K562 (cell line): ENCODE data around the gene ZNF577. TPM values are rescaled to one million over a fixed set of nuclear protein-coding genes. Genes with fewer than 3 reads are reported as not detected.

ENCODE experiments used
- ATAC-seq: fragments of 200-7000 bp; cut with Tn5 transposase; 3 replicates; pipeline ENCODE4 v1.9.1; 2020; ENCODE audit warnings: moderate library complexity
- BruUV-seq: library from RNA; stranded (reverse); fragments of 400-500 nt; replicated peaks from 2 replicates; lab custom pipeline; 2021; lab: Mats Ljungman, UMichigan
- CTCF ChIA-PET: fragments of 300-600 bp; formaldehyde crosslinking; extraction: SDS; loops from one replicate; lab custom pipeline; 2021; ENCODE audit warnings: low intra/inter-chr PET ratio; lab: Yijun Ruan, JAX
- POLR2A ChIA-PET: fragments of 300-600, 350-650 bp; sonication (Branson Sonifier 250); formaldehyde crosslinking; extraction: SDS; loops from one replicate; lab custom pipeline; 2021; ENCODE audit warnings: antibody characterized with exemption, inconsistent platforms; lab: Yijun Ruan, JAX
- DNase-seq, 4 experiments: peaks; one replicate each; pipeline versions ENCODE4 v3.0.0 to v3.0.0-alpha.2; 2011 to 2018; ENCODE audit warnings: low spot score in 3 of 4, mixed read lengths in 3 of 4; ENCODE audit errors: extremely low read depth in 1 of 4
- FAIRE-seq: peaks from 2 replicates; lab custom pipeline; 2011; peaks lifted over from hg19 to GRCh38; lab: Jason Lieb, UNC
- H2AFZ ChIP-seq: 2 replicates; pipeline ENCODE4 v1.6.0; 2011; ENCODE audit warnings: low read depth, low read length, control low read depth, inconsistent platforms
- H3K27ac ChIP-seq: fragments of 200-600 bp; 3 replicates; pipeline ENCODE4 v1.8.0; 2011; ENCODE audit warnings: low read depth, mild to moderate bottlenecking, control low read depth, inconsistent platforms, low read length, moderate library complexity, mixed read lengths; ENCODE audit errors: extremely low read depth
- H3K27me3 ChIP-seq, 2 experiments: fragments of 300-600 bp in 1 of 2; 2 replicates in 1 of 2; 3 replicates in 1 of 2; pipeline versions ENCODE4 v1.6.0 to v1.8.0; 2011; ENCODE audit warnings: inconsistent platforms in 2 of 2, low read length in 2 of 2, mild to moderate bottlenecking in 1 of 2, mixed read lengths in 1 of 2, moderate library complexity in 1 of 2; ENCODE audit not compliant: control insufficient read depth in 2 of 2, insufficient read depth in 2 of 2
- H3K36me3 ChIP-seq: fragments of 300-600 bp; 3 replicates; pipeline ENCODE4 v1.8.0; 2011; ENCODE audit warnings: mild to moderate bottlenecking, low read length, inconsistent platforms; ENCODE audit not compliant: control insufficient read depth, insufficient read depth
- H3K4me1 ChIP-seq, 2 experiments: fragments of 200-600 bp in 1 of 2; replicated peaks in 1 of 2; 2 replicates in 1 of 2; 3 replicates in 1 of 2; pipeline versions ENCODE4 v1.5.1 to v1.8.0; 2011; ENCODE audit warnings: inconsistent platforms in 2 of 2, low read length in 2 of 2, mild to moderate bottlenecking in 1 of 2, mixed read lengths in 1 of 2, moderate library complexity in 1 of 2; ENCODE audit not compliant: control insufficient read depth in 2 of 2, insufficient read depth in 2 of 2
- H3K4me2 ChIP-seq: 2 replicates; pipeline ENCODE4 v1.6.1; 2011; ENCODE audit warnings: low read length, control low read depth, inconsistent platforms, mixed read lengths; ENCODE audit not compliant: insufficient read depth
- H3K4me3 ChIP-seq: fragments of 200-600 bp; sonication (generic), shearing (Covaris generic); 2 replicates; pipeline ENCODE4 v1.5.1; 2016; ENCODE audit warnings: control low read depth, inconsistent platforms
- H3K79me2 ChIP-seq: fragments of 200-600 bp; 3 replicates; pipeline ENCODE4 v1.8.0; 2011; ENCODE audit warnings: low read length, inconsistent platforms; ENCODE audit not compliant: control insufficient read depth, insufficient read depth
- H3K9ac ChIP-seq, 2 experiments: 2 replicates each; pipeline versions ENCODE4 v1.6.0 to v1.6.1; 2011; ENCODE audit warnings: low read depth in 2 of 2, low read length in 2 of 2, control low read depth in 1 of 2, inconsistent platforms in 1 of 2, mild to moderate bottlenecking in 1 of 2, mixed read lengths in 1 of 2; ENCODE audit not compliant: insufficient read depth in 1 of 2
- H3K9me1 ChIP-seq: one replicate; pipeline ENCODE4 v1.6.0; 2011; ENCODE audit warnings: inconsistent platforms, mild to moderate bottlenecking, low read length, moderate library complexity; ENCODE audit not compliant: control insufficient read depth, insufficient read depth
- H3K9me3 ChIP-seq: replicated peaks from 2 replicates; pipeline ENCODE4 v1.5.1; 2011; ENCODE audit warnings: low read depth, low read length, inconsistent platforms; ENCODE audit not compliant: control insufficient read depth, insufficient read depth
- H4K20me1 ChIP-seq: replicated peaks from 2 replicates; pipeline ENCODE4 v1.6.1; 2011; ENCODE audit warnings: low read length, inconsistent platforms, mixed read lengths; ENCODE audit not compliant: control insufficient read depth, insufficient read depth
- CCNT2 ChIP-seq: IDR thresholded peaks from 2 replicates; pipeline ENCODE4 v1.6.1; 2011; ENCODE audit warnings: borderline replicate concordance, low read depth, mild to moderate bottlenecking, moderate library complexity, mixed read lengths, low read length; ENCODE audit not compliant: insufficient read length; ENCODE audit errors: extremely low read depth
- CEBPG ChIP-seq, 3 experiments: fragments of 200-800 bp in 1 of 3; sonication (Bioruptor generic) in 1 of 3; sonication (generic) in 1 of 3; formaldehyde crosslinking in 1 of 3; IDR thresholded peaks in 2 of 3; conservative IDR thresholded peaks in 1 of 3; 2 replicates each; pipeline versions ENCODE4 v1.6.1 to v1.8.0; 2016 to 2022; ENCODE audit warnings: missing compliant biosample characterization in 2 of 3, missing genetic modification characterization in 2 of 3, mild to moderate bottlenecking in 1 of 3, missing genetic modification reagents in 1 of 3
- ELF2 ChIP-seq: fragments of 250-450 bp; sonication (Bioruptor Pico); IDR thresholded peaks from 2 replicates; pipeline ENCODE4 v1.5.0; 2021; ENCODE audit warnings: mild to moderate bottlenecking
- FOXJ3 ChIP-seq: sonication (generic); formaldehyde crosslinking; IDR thresholded peaks from 2 replicates; pipeline ENCODE4 v1.4.0; 2020; ENCODE audit warnings: mild to moderate bottlenecking, missing genetic modification reagents
- HMBOX1 ChIP-seq: sonication (generic); IDR thresholded peaks from 2 replicates; pipeline ENCODE4 v1.6.1; 2016
- MAZ ChIP-seq, 2 experiments: fragments of 450-650 bp in 1 of 2; sonication (generic) in 1 of 2; formaldehyde crosslinking; IDR thresholded peaks in 1 of 2; conservative IDR thresholded peaks in 1 of 2; 2 replicates each; pipeline versions ENCODE4 v1.4.0 to v1.5.0; 2020; ENCODE audit warnings: mild to moderate bottlenecking in 1 of 2, missing genetic modification reagents in 1 of 2
- MITF ChIP-seq: IDR thresholded peaks from 2 replicates; pipeline ENCODE4 v1.6.1; 2014; ENCODE audit warnings: antibody characterized with exemption
- MYBL2 ChIP-seq, 2 experiments: fragments of 450-650 bp in 1 of 2; sonication (generic) in 1 of 2; formaldehyde crosslinking in 1 of 2; IDR thresholded peaks; 2 replicates each; pipeline versions ENCODE4 v1.6.1 to v1.8.1; 2017 to 2022; ENCODE audit warnings: borderline replicate concordance in 1 of 2, inconsistent platforms in 1 of 2, low read depth in 1 of 2, mild to moderate bottlenecking in 1 of 2, missing genetic modification reagents in 1 of 2, moderate library complexity in 1 of 2
- NEUROD1 ChIP-seq: fragments of 150-350 bp; IDR thresholded peaks from 2 replicates; pipeline ENCODE4 v1.6.1; 2014; ENCODE audit warnings: borderline replicate concordance, low read length, low read depth; ENCODE audit not compliant: partially characterized antibody
- NFYB ChIP-seq: IDR thresholded peaks from 2 replicates; pipeline ENCODE4 v1.6.1; 2011; ENCODE audit warnings: mild to moderate bottlenecking, moderate library complexity; ENCODE audit not compliant: insufficient read length; ENCODE audit errors: extremely low read depth
- PREB ChIP-seq: sonication (generic); formaldehyde crosslinking; IDR thresholded peaks from 2 replicates; pipeline ENCODE4 v1.8.1; 2023; ENCODE audit warnings: mild to moderate bottlenecking, missing genetic modification reagents
- RBM17 ChIP-seq: fragments of 200-400 bp; formaldehyde crosslinking; IDR thresholded peaks from 2 replicates; pipeline ENCODE4 v1.6.1; 2017; ENCODE audit warnings: low read depth, mild to moderate bottlenecking, low read length, borderline replicate concordance
- SMARCA5 ChIP-seq: fragments of 450-650 bp; IDR thresholded peaks from 2 replicates; pipeline ENCODE4 v1.6.1; 2016
- STAT5B ChIP-seq: fragments of 250-450 bp; sonication (Bioruptor Pico); IDR thresholded peaks from 2 replicates; pipeline ENCODE4 v1.8.0; 2021; ENCODE audit warnings: mild to moderate bottlenecking, inconsistent platforms
- TCF7 ChIP-seq: sonication (generic); IDR thresholded peaks from 2 replicates; pipeline ENCODE4 v1.6.1; 2016; ENCODE audit warnings: antibody characterized with exemption, borderline replicate concordance
- YBX1 ChIP-seq: fragments of 450-650 bp; IDR thresholded peaks from 2 replicates; pipeline ENCODE4 v1.7.1; 2016; ENCODE audit warnings: mild to moderate bottlenecking
- ZNF140 ChIP-seq: fragments of 250-450 bp; sonication (Bioruptor Pico); IDR thresholded peaks from 2 replicates; pipeline ENCODE4 v1.8.0; 2021; ENCODE audit warnings: moderate library complexity, mild to moderate bottlenecking, inconsistent platforms
- WGBS: fragments of 100-300 bp; shearing (Covaris generic); methylation state at CpG from one replicate; pipeline ENCODE4 v1.1.6; 2016; ENCODE audit warnings: low coverage, mixed read lengths; ENCODE audit not compliant: insufficient coverage; ENCODE audit errors: missing lambda C conversion rate; 5-methylcytosine and 5-hydroxymethylcytosine counted together
- in situ Hi-C: fragments of 300-500 bp; cut with MboI; formaldehyde crosslinking; loops from 4 replicates; pipeline ENCODE4 v1.15.0; 2018; ENCODE audit warnings: inconsistent platforms, mixed read lengths
- intact Hi-C: fragments of 100-400 bp; cut with micrococcal nuclease; formaldehyde crosslinking; loops from 2 replicates; pipeline ENCODE4 v1.14.2; 2022
- polyA plus RNA-seq, 8 experiments: library from polyadenylated mRNA; depleted of rRNA in 4 of 8; stranded (reverse) in 5 of 8; unstranded in 3 of 8; fragments of >200 nt; fragmentation: Nextera tagmentation in 2 of 8; fragmentation: Illumina TruSeq in 1 of 8; extraction: Ambion mirVana in 2 of 8; extraction: Trizol in 1 of 8; gene quantifications; 2 replicates each; pipeline versions ENCODE4 v1.2.1 to v1.2.3, GENCODE V29; 2011 to 2014; ENCODE audit warnings: inconsistent platforms in 1 of 8, missing spikeins in 1 of 8
- total RNA-seq, 7 experiments: library from RNA; depleted of rRNA in 6 of 7; stranded (reverse); fragments of >200 nt in 6 of 7; fragmentation: Illumina TruSeq in 2 of 7; extraction: Trizol in 2 of 7; gene quantifications; 2 replicates each; pipeline versions ENCODE4 v1.2.1 to v1.2.3, GENCODE V29; 2011 to 2021; ENCODE audit warnings: low replicate concordance in 1 of 7

Gene ZNF577
- total and polyA plus RNA-seq, 9 of the 15 experiments (the other 6 are each of a cell fraction or from before 2014, with no cell fraction given) = 1.3 to 12.7 (median 7.0) TPM

- TF ChIP-seq PREB (CRISPR knock-in tag) (no peak), SMARCA5 (no peak), NEUROD1 (no peak), CEBPG (CRISPR knock-in tag; IDR thresholded peaks at IDR 0.05) (no peak), CEBPG (tag; conservative IDR thresholded peaks at IDR 0.05 in 1 of 2, IDR thresholded peaks at IDR 0.05 in 1 of 2) (no peak), ZNF140 (no peak), MYBL2 (IDR thresholded peaks at IDR 0.05; ENCODE audit: low read depth) (no peak), MYBL2 (CRISPR knock-in tag; IDR thresholded peaks at IDR 0.05; ENCODE audit: borderline replicate concordance) (no peak), FOXJ3 (CRISPR knock-in tag) (no peak), ELF2 (CRISPR knock-in tag) (no peak), YBX1 (no peak)
These were observed 65.8 kb downstream of the ZNF577 start (continued) for GRCh38 chr19:51821921-51822320.

- no peak overlapping the region for H2AFZ ChIP-seq
- 0 out of 2 replicates have a peak, but pooled peaks cover 3% of the 10 kb centered on the region for H3K9me3 ChIP-seq
- no peaks in the 10 kb centered on the region for H3K36me3 ChIP-seq
- FAIRE-seq = no peak
- intact Hi-C loops = no loop called here
- H3K27me3 ChIP-seq = no peaks in the 10 kb centered on the region
- 17% methylated on average over 3 of the region's 3 CpGs for WGBS
- H3K4me2 ChIP-seq = no peak overlapping the region
- no TSS peak for BruUV-seq
- DNase-seq = no peak
- ATAC-seq = no peak
- no peaks in the 10 kb centered on the region for H3K9me1 ChIP-seq
- no peak overlapping the region for H3K9ac ChIP-seq
- CTCF ChIA-PET = no interaction called here
- no peak overlapping the region for H3K27ac ChIP-seq
- H3K4me1 ChIP-seq = no peaks in the 10 kb centered on the region
- no peaks in the 10 kb centered on the region for H3K79me2 ChIP-seq
- in situ Hi-C loops = no loop called here
- POLR2A ChIA-PET = interaction anchor here (0.6 to 1.0 kb wide), 3 partner anchors 13 to 1749 kb away, joined by 3 read pairs; no protein-coding TSS in a partner anchor
- H4K20me1 ChIP-seq = no peaks in the 10 kb centered on the region
- H3K4me3 ChIP-seq = no peak overlapping the region
- no peak for TF ChIP-seq RBM17
- TF ChIP-seq MITF = no peak
- TF ChIP-seq STAT5B (CRISPR knock-in tag) = no peak
- no peak for TF ChIP-seq TCF7
- no peak for TF ChIP-seq NFYB
- no peak for TF ChIP-seq MAZ (CRISPR knock-in tag; conservative IDR thresholded peaks at IDR 0.05 in 1 of 2, IDR thresholded peaks at IDR 0.05 in 1 of 2)
- no peak for TF ChIP-seq CCNT2
- no peak for TF ChIP-seq HMBOX1
These were observed 66.3 kb downstream of the ZNF577 start for GRCh38 chr19:51821456-51821855.
